HG03060 (cell line): ENCODE data around the gene ERCC5.

Experiments
- ATAC-seq: cut with Tn5 transposase; IDR thresholded peaks from one replicate; pipeline ENCODE4 v1.9.1; 2021; ENCODE audit warnings: low read depth, moderate number of reproducible peaks; ENCODE audit not compliant: unreplicated experiment

ERCC5 gene

DNA sequence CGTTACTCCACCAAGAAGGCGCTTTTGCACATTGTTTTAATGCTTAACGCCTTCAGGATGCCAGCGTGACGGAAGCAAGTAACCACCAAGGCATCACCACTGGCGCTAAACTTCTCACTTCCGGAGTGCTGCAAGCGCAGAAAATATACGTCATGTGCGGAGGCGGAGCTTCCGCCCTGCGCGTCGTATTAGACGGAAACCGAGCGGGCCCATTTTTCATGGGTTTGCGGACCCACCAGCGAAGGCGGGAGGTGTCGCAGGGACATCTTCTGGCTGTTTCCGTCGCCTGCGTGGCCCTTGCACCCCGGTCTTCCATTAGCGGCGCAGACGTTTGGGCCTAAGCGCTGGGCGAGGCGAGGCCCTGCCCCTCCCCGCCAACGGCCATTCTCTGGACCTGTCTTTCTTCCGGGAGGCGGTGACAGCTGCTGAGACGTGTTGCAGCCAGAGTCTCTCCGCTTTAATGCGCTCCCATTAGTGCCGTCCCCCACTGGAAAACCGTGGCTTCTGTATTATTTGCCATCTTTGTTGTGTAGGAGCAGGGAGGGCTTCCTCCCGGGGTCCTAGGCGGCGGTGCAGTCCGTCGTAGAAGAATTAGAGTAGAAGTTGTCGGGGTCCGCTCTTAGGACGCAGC, at the start of gene ERCC5:
Gene ERCC5 (plus strand): TSS at position 403 of the 631 bp plus-strand sequence. CDS start 235 bp downstream, outside the sequence.
- peak; percentile 80 for ATAC-seq

DNA sequence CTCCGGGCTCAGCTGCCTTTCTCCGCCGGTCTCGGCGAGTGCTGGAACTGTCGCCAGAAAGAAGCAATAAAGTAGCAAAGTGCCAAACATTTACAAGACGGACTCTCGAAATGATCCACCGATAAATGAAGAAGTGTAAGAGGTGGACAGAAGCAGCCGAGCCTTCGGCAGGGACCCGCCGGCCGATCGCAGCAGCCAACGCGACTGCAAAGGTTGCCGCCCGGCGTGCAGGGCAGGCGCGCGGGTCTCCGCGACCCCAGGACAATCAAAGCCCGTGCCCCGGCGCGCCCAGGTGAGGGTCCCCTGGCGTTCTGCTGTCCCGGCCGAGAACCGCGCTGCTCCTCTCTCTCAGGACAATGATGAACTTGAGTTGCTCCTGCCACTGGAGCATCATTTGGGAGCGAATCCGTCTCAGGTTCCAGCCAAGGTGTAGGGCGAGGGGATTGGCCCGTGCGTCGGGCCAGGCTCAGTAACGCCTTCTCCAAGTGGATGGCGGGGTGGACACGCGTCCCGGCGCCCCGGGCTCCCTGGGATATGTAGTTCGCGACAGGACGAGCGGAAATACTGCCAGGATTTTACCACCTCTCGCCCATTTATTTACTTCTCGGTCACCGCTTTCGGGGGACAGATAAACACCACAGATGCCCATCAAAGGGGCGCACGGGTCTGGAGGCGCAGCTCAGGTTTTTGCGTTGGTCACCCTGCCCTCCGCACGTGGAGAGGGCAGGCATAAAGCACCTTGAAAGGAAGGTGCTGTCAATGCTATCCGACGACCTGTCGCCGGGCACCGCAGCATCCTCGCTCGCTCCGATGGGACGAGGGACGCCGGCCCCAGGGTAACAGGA, 47.0 kb upstream of the ERCC5 start, which contains the start of the genes BIVM and POGLUT2:
Gene BIVM (plus strand): TSS at position 539 of the 845 bp plus-strand sequence. CDS start 8,149 bp downstream, outside the sequence.
Gene POGLUT2 (minus strand): TSS at position 396 of the 845 bp plus-strand sequence. CDS start 306 bp downstream, at position 90.
- ATAC-seq = peak; percentile 68

DNA sequence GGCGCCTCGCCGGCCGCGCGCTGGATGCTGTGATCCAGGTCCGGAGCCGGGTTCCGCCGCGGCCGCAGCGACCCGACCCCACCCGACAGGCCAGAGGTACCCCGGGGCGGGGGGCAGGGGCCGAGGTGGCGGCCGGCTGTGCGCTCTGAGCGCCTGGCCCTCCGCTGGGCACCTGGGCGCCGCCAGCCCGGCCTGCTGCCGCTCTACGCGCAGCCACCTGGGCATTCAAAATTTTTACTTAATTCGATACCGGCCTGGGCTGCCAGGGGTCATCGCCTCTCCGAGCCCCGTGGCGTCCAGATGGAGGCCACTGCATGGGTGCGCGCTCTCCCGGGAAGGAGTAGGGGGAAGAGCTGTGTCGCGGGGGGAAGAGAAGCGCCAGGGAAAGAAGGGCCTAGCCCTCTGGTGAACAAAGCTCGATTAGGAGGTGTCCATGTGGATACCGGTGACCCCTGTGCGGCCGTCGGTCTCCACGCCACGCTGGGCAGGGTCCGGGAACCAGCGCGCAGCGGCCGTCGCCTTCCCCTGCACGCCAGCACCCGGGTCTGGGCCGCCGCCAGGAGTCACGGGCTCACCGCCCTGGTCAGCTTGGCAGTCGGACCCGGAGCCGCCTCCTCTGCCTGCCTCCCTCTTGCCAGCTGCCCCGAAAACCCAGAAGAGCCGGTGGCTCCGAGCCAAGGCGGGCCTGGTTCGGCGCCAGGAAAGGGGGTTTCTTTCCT, 46.2 kb upstream of the ERCC5 start:
- ATAC-seq = peak; percentile 0

DNA sequence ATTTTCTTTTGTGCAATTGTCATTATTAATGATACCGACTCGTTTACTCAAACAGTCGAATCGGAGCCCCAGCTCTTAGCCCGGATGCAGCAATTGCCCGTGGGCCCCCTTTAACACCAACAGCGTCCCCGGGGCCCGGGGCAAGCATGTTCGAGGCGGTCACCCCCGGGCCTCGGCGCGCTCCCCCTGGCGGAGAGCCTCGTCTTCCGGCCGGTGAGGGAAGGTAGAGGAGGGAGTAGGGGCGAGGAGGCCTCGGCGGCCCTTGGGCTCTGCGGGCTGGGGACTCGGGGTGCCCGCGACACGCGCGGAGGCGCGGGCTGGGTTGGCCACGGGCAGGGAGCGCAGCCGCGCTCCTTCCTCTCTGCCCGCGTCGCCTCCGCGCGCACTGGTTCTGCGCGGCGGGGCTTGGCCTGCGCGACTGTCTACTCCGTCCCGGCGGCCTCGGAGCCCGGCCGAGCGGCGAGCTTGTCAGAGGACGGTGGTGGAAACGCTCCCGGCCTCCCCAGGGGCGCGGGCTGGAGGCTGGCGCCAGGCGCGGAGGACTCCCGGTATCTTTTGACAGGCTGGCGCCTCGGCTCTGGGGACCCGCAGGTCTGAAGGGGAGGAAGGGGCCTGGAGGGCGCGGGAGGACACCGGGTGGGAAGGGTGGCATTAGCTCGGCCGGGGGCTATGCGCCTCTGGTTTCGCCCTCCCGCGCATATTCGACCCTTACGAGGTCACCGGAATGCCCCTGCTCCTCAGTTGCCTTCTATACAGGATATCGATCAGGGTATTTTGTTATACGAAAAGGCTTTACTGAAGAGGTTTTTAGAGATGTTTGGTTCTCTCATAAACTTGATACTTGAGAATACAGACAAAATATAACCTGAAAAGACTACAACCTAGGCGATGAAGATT, 45.4 kb upstream of the ERCC5 start:
- ATAC-seq = peak; percentile 46

DNA sequence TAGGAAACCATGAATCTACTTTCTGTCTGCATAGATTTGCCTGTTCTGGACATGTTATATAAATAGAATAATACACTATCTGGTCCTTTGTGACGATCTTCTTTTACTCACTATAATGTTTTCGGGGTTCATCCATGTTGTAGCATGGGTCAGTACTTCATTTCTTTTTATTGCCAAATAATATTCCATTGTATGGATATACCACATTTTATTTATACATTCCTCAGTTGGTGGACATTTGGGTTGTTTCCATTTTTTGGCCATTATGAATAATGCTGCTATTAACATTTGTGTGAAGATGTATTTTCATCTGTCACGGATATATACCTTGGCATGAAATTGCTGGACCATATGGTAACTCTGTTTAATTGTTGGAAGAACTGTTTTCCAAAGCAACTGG, 40.2 kb upstream of the ERCC5 start:
- no peak for ATAC-seq

DNA sequence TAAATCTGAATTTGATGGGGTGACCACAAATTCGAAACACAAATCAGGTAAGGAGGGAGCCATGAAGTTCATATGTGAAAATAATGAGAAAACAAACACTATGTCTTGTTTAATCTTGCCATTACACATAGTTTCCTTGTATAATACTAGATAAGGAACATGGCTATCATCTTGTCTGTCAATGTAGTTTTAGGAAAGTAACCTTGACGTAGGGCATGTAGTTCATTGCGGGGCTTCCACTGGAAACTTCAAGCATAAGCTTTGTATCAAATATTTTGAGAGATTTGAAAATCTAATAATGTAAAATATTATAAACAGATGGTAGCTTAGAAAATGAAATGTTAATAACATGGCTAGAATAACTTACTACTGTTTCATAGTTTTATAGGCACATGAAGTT, 38.1 kb upstream of the ERCC5 start:
- ATAC-seq = no peak

DNA sequence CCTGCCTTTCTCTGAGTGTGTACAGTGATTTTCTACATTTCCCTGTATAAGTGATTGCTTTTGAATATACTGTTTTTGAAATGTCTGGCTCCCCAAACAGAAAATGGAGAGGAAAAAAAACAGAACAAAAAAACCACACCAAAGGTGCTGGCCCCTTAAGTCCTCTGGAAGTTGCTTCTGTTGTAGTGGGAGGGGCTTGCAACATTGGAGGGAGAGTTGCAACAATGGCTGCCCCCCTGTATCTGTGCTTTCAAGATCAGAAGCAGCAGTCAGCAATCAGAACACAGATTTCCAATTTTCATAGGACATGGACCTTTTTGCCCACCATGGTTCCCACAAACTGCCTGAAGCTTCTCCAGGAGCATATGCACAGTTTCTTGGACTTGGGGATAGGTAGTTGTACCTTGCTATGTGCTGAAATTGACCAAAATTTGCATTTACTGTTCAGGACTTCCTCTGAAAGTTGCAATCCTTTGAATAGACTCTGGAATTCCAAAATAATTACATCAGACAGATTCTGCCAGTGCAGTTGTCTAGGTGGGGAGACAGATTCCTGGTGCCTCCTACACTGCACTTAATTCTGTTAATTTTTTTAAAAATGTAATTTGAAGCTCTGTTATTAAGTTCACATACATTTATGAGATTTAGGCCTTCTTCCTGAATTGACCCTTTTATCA, 33.1 kb upstream of the ERCC5 start:
- no peak for ATAC-seq

DNA sequence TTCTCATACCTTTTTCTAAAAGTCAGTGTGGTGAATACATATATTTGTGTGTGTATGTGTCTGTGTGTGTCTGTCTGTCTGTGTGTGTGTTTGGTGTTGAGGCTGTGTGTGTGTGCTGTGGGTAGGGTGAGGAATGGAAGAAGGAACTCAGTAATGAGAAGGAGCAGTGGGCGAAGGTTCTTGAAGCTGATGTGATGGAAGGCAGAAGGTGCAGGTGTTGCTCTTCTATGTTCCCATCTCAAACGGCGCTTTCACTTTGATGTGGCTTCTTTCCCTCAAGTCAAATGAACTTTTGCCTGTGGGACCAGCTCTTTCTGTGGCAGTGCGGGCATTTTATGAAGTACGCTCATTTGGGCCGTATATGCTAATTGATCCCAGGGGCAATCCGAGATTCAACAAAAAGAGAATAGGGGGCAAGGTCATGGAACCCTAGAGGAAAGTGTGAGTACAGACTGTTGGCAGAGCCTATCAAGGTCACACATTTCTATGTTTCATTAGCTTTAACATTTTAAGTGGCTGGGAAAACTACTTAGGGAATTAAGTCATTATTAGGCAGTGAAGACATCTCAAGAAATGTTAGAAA, 31.7 kb upstream of the ERCC5 start:
- ATAC-seq = no peak

DNA sequence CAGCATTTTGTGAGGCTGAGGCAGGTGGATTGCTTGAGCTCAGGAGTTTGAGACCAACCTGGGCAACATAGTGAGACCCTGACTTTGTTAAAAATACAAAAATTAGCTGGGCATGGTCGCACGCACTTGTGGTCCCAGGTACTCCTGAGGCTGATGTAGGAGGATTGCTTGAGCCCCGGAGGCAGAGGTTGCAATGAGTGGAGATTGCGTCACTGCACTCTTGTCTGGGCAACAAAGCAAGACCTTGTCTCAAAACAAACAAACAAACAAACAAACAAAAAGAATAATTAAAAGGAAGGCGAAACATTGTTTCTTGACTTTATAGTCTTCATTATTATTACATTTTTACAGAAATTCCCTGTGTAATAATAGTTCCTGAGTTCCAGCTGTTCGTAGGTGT, 31.0 kb upstream of the ERCC5 start:
- no peak for ATAC-seq

DNA sequence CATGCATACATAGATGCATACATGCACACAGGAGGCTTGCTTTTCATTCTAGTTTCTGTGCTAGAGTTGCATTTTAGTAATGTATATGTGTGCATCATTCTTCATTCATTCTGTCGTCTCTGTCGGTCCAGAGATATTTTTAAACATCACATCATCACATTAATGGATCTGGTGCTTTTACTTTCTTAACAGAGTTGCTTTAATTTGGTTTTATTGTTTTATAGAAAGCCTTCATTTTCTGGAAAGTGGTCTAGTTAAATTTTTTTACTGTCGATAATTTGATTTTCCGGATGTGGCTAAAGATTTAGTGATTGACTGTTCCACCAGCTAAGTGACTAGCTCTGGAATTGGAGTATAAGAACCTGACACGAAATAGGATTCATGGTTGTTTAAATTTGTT, 30.0 kb upstream of the ERCC5 start:
- no peak for ATAC-seq

DNA sequence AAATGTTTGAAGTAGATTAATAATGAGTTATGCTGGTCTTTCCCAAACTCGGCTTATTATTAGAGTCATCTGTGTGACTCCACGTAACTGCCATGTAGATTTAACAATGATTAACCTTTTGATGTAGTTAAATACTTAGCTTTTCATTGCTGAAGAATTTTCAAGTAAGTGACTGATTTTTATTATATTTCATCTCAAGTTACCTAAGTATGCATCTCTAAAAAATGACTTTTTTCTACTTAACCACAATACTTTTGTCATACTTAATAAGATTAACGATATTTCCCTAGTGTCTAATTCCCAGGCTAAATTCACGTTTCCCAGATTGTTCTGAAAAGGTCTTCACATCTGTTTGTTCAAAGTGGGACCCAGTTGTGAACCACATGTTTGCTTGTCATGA, 29.1 kb upstream of the ERCC5 start:
- ATAC-seq = no peak

DNA sequence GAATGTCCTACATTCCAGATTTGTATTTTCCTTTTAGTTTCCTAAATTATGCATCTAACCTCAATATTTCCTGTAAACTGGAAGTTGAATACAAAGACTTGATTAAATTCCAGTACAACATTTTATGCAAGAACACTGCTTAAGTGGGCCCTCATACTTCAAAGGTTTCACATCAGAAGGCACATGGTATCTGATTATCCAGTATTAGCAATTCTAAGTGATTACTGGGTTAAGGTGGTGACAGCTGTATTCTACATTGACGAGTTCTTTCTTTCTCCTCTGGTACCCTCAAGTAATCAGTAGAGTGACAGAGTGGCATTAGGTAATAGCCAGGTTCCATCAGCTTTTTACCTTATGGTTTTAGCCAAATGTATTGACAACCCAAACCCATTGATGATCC, 28.6 kb upstream of the ERCC5 start:
- no peak for ATAC-seq

DNA sequence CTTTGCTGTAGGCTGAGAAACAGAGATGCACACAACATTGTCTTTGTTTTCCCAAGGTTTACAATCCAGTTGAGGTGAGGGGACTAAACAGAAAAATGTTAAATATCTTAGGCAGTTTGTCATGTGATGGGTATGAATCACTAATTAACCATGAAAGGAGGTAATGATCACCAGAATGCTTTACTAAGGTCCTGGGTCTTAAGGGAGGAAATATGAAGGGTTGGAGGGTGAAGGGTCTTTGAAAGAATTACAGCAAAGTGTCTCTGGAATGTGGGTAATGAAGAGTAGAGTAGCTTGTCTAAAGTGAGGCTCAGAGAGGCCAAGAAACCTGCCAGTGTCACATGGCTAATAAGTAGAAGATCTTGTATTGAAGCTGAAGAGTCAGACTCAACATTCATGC, 27.9 kb upstream of the ERCC5 start:
- ATAC-seq = no peak

DNA sequence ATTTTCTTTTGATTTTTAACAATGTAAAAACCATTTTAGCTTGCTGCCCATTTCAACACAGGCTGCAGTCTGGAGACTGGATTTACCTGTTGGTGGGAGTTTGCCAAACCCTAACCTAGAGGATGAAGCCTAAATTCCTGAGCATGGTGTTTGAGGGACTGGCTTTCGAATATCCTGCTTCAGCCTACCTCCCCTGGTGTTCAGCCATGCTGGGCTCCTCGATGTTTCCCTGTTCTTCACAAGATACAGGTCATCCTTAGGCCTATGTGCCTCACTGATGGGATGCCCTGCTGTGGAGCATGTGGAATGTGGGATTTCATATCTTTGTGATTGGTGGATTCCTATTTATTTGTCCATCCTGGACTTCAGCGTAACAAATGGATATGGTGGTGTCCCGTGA, 20.4 kb upstream of the ERCC5 start:
- ATAC-seq = no peak

DNA sequence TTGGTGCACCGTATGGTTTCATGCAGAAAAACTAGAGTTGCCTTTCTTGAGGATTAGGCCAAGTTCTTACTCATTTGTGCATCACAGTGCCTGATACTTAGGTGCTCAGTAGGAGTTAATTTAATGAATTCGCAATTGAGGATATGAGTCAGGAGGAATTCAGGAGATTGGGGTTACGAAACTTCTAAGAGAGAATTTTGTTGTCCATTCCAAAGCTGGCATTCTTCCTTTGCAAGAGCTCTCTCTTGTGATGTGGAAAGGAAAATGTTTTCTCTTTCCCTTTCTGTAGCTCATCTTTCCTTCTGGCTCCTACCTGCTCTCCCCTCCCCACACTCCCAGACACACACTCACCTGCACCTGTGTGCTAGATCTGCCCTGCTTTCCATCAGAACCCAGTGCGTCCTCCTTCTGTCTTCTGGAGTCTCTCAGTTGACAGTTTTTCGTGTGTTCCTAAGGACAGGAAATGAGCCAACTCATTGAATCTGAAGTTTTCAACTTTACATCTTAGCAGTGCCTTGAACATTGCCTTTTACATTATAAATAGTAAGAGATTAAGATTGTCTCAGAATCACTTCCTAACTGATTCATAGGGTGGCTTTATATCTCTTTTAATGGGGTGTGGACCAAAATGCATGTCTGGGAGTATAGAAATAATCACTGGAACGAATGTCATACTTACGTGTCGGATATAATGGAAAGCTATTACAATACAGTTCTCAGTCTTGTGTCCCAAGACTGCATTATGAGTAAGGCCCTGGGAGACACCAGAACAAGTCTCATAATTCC, 19.7 kb upstream of the ERCC5 start:
- no peak for ATAC-seq

DNA sequence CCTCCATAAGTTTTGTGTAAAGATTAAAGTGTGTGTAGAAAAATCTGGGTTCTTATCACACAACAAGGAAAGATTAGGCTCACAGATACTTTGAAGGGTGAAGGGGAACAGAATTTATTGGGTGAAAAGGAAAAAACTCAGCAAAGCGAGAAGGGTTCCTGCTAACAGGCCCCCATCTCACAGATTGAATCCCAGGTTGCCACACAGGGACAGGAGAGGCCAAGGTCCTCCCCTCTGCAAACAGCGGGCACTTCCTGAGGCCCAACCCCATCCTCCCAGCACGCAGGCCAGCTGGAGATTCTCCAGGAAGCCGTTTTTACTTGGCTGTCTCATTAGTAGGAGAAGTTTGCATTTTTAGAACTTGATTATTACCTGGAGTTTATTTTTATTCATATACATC, 15.2 kb upstream of the ERCC5 start:
- ATAC-seq = no peak

DNA sequence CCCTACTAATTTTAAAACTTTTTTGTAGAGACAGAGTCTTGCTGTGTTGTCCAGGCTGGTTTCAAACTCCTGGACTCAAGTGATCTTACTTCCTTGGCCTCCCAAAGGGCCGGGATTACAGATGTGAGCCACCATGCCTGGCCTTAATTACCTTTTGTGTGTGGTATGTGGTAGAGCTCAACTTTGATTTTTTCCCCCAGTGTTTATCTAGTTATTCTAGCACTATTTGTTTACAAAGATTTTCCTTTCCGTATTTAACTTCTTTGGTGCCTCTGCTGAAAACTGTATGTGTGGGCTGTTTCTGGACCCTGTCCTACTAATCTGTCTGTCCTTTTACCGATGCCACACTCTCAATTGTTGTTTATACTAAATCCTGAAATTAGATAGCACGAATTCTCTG, 9.4 kb upstream of the ERCC5 start:
- ATAC-seq = no peak

DNA sequence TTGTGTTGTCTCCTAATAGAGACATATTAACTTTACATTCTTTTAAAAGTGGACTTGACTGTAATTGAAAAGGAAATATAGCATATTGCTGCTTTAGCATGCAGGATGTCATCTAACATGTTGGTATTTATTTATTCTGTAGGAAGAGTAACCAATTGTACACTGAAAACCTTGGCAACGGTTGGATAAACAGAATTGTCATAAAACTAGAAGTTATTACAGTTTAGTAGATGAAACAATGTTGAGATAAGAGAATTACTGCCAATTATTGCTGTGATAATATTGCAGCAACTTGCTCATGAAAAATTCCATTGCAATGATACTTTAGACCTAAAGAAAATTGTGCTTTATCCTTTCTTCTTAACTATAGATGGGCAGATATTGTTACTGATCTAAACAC, 7.6 kb upstream of the ERCC5 start:
- no peak for ATAC-seq

DNA sequence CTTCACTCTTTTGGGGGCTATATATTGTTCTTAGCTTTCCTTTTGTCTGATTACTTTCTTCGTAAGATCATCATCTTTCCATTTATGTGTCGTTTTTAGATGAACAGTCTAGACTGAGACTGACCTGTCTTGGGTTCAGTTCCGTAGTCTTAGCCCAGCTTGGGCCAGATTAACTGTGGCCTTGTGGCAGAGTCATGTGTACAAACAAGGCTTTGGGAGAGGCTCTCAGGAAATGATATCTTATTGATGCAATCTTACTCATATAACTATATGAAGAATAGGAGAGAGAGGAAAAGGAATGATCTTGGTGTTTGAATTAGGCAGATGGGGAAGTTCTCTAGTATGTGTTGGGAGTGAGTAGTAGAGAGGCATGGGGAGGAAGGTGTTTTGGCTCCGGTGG, 6.8 kb upstream of the ERCC5 start:
- ATAC-seq = no peak
